Naive B cell (primary cell): Measurements from ENCODE around the gene HOXB7. TPM values are rescaled to one million over a fixed set of nuclear protein-coding genes. Genes with fewer than 3 reads are reported as not detected.

Source experiments
- polyA plus RNA-seq, 6 donors: library from polyadenylated mRNA; unstranded; fragments of 300-500 nt; fragmentation: Illumina TruSeq; gene quantifications; one replicate each; pipeline ENCODE4 v1.2.3, GENCODE V29; 2021; ENCODE audit warnings: low read depth in 6 of 6

Gene HOXB7
- polyA plus RNA-seq, 6 donors from 2014 or later, result 0.24 to 0.58 TPM; not detected in 4

Other genes starting within 250 kb of the HOXB7 start
- 100 to 1,000 TPM in 5 of 6 donors, 10 to 100 TPM in 1; 79.3 to 166 (median 140) TPM for gene SKAP1, start 180.8 kb downstream of the HOXB7 start, polyA plus RNA-seq
- not detected for gene HOXB1, start 80.0 kb downstream of the HOXB7 start, polyA plus RNA-seq
- gene HOXB2, start 65.9 kb downstream of the HOXB7 start, polyA plus RNA-seq, result 1 to 10 TPM; 2.3 to 9.3 (median 5.5) TPM
- gene HOXB4, start 32.7 kb downstream of the HOXB7 start, polyA plus RNA-seq, result under 1 TPM in 2 of 6 donors, not detected in 4; 0.07 to 0.25 TPM
- under 1 TPM in 1 of 6 donors, not detected in 5; 0.05 TPM for gene HOXB3, start 20.8 kb downstream of the HOXB7 start, polyA plus RNA-seq
- not detected for gene HOXB5, start 17.2 kb downstream of the HOXB7 start, polyA plus RNA-seq
- not detected for gene HOXB6, start 6.0 kb downstream of the HOXB7 start, polyA plus RNA-seq
- gene HOXB8, start 4.3 kb upstream of the HOXB7 start, polyA plus RNA-seq, result not detected
- gene HOXB9, start 15.3 kb upstream of the HOXB7 start, polyA plus RNA-seq, result not detected
- not detected for gene PRAC1, start 111.5 kb upstream of the HOXB7 start, polyA plus RNA-seq
- gene PRAC2, start 112.2 kb upstream of the HOXB7 start, polyA plus RNA-seq, result not detected
- gene HOXB13, start 117.7 kb upstream of the HOXB7 start, polyA plus RNA-seq, result not detected
- not detected for gene TTLL6, start 206.2 kb upstream of the HOXB7 start, polyA plus RNA-seq
- gene CALCOCO2, start 220.0 kb upstream of the HOXB7 start, polyA plus RNA-seq, result 100 to 1,000 TPM; 147 to 228 (median 187) TPM